ENCODE results near the gene MID2. TPM values are rescaled to one million over a fixed set of nuclear protein-coding genes. Genes with fewer than 3 reads are reported as not detected.
"Not testable (repeated sequence)": the region's sequence is repeated elsewhere in the genome, so short reads cannot be mapped to it uniquely, and the experiment has no call there.

The MID2 gene
- total RNA-seq, 6 experiments from 2014 or later, result 8.4 to 11.3 (median 10.6) TPM

GRCh38 chrX:107856289-107856688 is 30.6 kb downstream of the MID2 start:
- H3K4me3 Mint-ChIP-seq, result no peak overlapping the region
- H3K4me1 Mint-ChIP-seq (ENCODE audit: low read depth), result peaks cover 20% of the 10 kb centered on the region
- H3K27me3 Mint-ChIP-seq (ENCODE audit: insufficient read depth), result no peaks in the 10 kb centered on the region; the same call in 1 of the 2 replicates
- no peaks in the 10 kb centered on the region for H3K9me3 Mint-ChIP-seq
- DNase-seq, result no peak
- peaks cover 12% of the 10 kb centered on the region; the same call in 1 of the 2 replicates for H3K36me3 Mint-ChIP-seq (ENCODE audit: low read depth)
- H3K27ac Mint-ChIP-seq, result no peak overlapping the region
- no peak for TF ChIP-seq CTCF (IDR thresholded peaks at IDR 0.05)

- H3K4me3 Mint-ChIP-seq; H3K27me3 Mint-ChIP-seq (ENCODE audit: insufficient read depth); H3K27ac Mint-ChIP-seq; DNase-seq; H3K9me3 Mint-ChIP-seq: not testable (repeated sequence)
- H3K36me3 Mint-ChIP-seq (ENCODE audit: low read depth), result peaks cover 12% of the 10 kb centered on the region; the same call in 1 of the 2 replicates
- H3K4me1 Mint-ChIP-seq (ENCODE audit: low read depth), result peaks cover 17% of the 10 kb centered on the region
Observed at GRCh38 chrX:107857041-107857440, 31.4 kb downstream of the MID2 start.

GRCh38 chrX:107857837-107858236 is 32.2 kb downstream of the MID2 start:
- H3K27me3 Mint-ChIP-seq (ENCODE audit: insufficient read depth), result no peaks in the 10 kb centered on the region; the same call in 1 of the 2 replicates
- H3K4me1 Mint-ChIP-seq (ENCODE audit: low read depth), result peaks cover 17% of the 10 kb centered on the region
- no peak overlapping the region for H3K4me3 Mint-ChIP-seq
- no peaks in the 10 kb centered on the region for H3K9me3 Mint-ChIP-seq
- H3K36me3 Mint-ChIP-seq (ENCODE audit: low read depth), result peaks cover 12% of the 10 kb centered on the region; the same call in 1 of the 2 replicates
- no peak for TF ChIP-seq CTCF (IDR thresholded peaks at IDR 0.05)
- no peak for DNase-seq
- no peak overlapping the region for H3K27ac Mint-ChIP-seq

GRCh38 chrX:107861056-107861455 is 35.4 kb downstream of the MID2 start:
- DNase-seq, result no peak
- no peaks in the 10 kb centered on the region for H3K27me3 Mint-ChIP-seq (ENCODE audit: insufficient read depth)

GRCh38 chrX:107871136-107871535 is 45.5 kb downstream of the MID2 start:
- no peak overlapping the region for H3K27ac Mint-ChIP-seq
- H3K4me1 Mint-ChIP-seq (ENCODE audit: low read depth), result peaks cover 5% of the 10 kb centered on the region
- no peaks in the 10 kb centered on the region for H3K27me3 Mint-ChIP-seq (ENCODE audit: insufficient read depth)
- no peak overlapping the region for H3K4me3 Mint-ChIP-seq
- no peak for DNase-seq
- H3K36me3 Mint-ChIP-seq (ENCODE audit: low read depth), result no peaks in the 10 kb centered on the region
- no peaks in the 10 kb centered on the region for H3K9me3 Mint-ChIP-seq
- TF ChIP-seq CTCF (IDR thresholded peaks at IDR 0.05), result no peak

More at GRCh38 chrX:107861056-107861455, 35.4 kb downstream of the MID2 start:
- H3K9me3 Mint-ChIP-seq, result no peaks in the 10 kb centered on the region
- H3K36me3 Mint-ChIP-seq (ENCODE audit: low read depth), result peaks cover 12% of the 10 kb centered on the region; the same call in 1 of the 2 replicates
- H3K4me3 Mint-ChIP-seq, result no peak overlapping the region
- peaks cover 23% of the 10 kb centered on the region for H3K4me1 Mint-ChIP-seq (ENCODE audit: low read depth)
- no peak for TF ChIP-seq CTCF (IDR thresholded peaks at IDR 0.05)
- peak overlapping the region; percentile 57 for H3K27ac Mint-ChIP-seq

GRCh38 chrX:107878106-107878505 is 52.4 kb downstream of the MID2 start:
- Mint-ChIP-seq H3K9me3 (no peaks in the 10 kb centered on the region), H3K36me3 (ENCODE audit: low read depth) (no peaks in the 10 kb centered on the region), H3K27ac (no peak overlapping the region), H3K4me1 (ENCODE audit: low read depth) (no peaks in the 10 kb centered on the region), H3K27me3 (ENCODE audit: insufficient read depth) (no peaks in the 10 kb centered on the region), H3K4me3 (no peak overlapping the region)
- no peak for DNase-seq
- no peak for TF ChIP-seq CTCF (IDR thresholded peaks at IDR 0.05)

Measured in HFFc6 (cell line).